Activated gamma-delta T cell treated with Interleukin-2 at 50 U/mL for 16 hours (primary cell): ENCODE data around the gene INIP.

ENCODE experiments used
- DNase-seq: peaks from one replicate; pipeline ENCODE4 v3.0.0-alpha.2; 2020

INIP gene

GRCh38 chr9:112717661-112718331 lies at the start of gene INIP:
INIP (minus strand) TSS chr9:112718117; CDS start chr9:112716485, 1,632 bp downstream.
- peak; percentile 97 for DNase-seq

- DNase-seq: no peak
These were observed 47.4 kb upstream of the INIP start for GRCh38 chr9:112765281-112765680.

GRCh38 chr9:112764837-112765236 lies 46.9 kb upstream of the INIP start:
- DNase-seq: no peak

- DNase-seq: no peak
These were observed 46.4 kb upstream of the INIP start for GRCh38 chr9:112764344-112764743.

GRCh38 chr9:112762726-112763518 lies 45.0 kb upstream of the INIP start:
- no peak for DNase-seq

GRCh38 chr9:112761912-112762655 lies 44.2 kb upstream of the INIP start:
- DNase-seq: no peak

GRCh38 chr9:112760821-112761220 lies 42.9 kb upstream of the INIP start:
- no peak for DNase-seq

GRCh38 chr9:112757940-112758339 lies 40.0 kb upstream of the INIP start:
- no peak for DNase-seq

- DNase-seq: no peak
These were observed 39.5 kb upstream of the INIP start for GRCh38 chr9:112757282-112757883.

- DNase-seq: no peak
These were observed 37.8 kb upstream of the INIP start for GRCh38 chr9:112755675-112756074.

- DNase-seq: no peak
These were observed 37.1 kb upstream of the INIP start for GRCh38 chr9:112755016-112755427.

GRCh38 chr9:112754578-112754977 lies 36.7 kb upstream of the INIP start:
- peak; percentile 44 for DNase-seq

GRCh38 chr9:112753725-112754124 lies 35.8 kb upstream of the INIP start:
- no peak for DNase-seq

GRCh38 chr9:112752334-112753125 lies 34.6 kb upstream of the INIP start:
- DNase-seq: no peak

- peak; percentile 46 for DNase-seq
These were observed 33.3 kb upstream of the INIP start for GRCh38 chr9:112751056-112751795.

GRCh38 chr9:112750764-112751055 lies 32.8 kb upstream of the INIP start:
- no peak for DNase-seq

GRCh38 chr9:112750016-112750763 lies 32.3 kb upstream of the INIP start, which contains the start of gene SNX30:
SNX30 (plus strand) TSS chr9:112750760; CDS start chr9:112751002, 242 bp downstream.
- DNase-seq: peak; percentile 72

GRCh38 chr9:112747094-112747493 lies 29.2 kb upstream of the INIP start:
- no peak for DNase-seq

GRCh38 chr9:112744177-112744576 lies 26.3 kb upstream of the INIP start:
- DNase-seq: no peak

GRCh38 chr9:112743216-112743836 lies 25.4 kb upstream of the INIP start:
- DNase-seq: no peak
